ENCODE data around the gene ZDHHC14.

DNA sequence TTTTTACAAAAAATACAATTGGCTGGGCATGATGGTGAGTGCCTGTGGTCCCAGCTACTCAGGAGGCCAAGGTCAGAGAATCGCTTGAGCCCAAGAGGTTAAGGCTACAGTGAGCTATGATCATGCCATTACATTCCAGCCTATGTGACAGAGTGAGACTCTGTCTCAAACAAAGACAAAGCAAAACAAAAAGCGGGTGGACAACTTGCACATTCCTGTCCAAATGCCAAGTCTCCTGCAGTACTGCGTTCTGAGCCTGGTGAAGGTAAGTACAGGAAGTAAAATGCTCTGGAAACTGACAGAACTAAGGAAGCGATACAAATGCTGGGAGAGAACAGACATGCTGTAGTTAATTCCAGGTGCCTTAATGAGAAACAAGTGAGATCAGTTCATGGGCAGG, 37.3 kb upstream of the ZDHHC14 start:
- no peak for TF ChIP-seq POLR2A (IDR thresholded peaks at IDR 0.05)
- TF ChIP-seq, protein P1, sequence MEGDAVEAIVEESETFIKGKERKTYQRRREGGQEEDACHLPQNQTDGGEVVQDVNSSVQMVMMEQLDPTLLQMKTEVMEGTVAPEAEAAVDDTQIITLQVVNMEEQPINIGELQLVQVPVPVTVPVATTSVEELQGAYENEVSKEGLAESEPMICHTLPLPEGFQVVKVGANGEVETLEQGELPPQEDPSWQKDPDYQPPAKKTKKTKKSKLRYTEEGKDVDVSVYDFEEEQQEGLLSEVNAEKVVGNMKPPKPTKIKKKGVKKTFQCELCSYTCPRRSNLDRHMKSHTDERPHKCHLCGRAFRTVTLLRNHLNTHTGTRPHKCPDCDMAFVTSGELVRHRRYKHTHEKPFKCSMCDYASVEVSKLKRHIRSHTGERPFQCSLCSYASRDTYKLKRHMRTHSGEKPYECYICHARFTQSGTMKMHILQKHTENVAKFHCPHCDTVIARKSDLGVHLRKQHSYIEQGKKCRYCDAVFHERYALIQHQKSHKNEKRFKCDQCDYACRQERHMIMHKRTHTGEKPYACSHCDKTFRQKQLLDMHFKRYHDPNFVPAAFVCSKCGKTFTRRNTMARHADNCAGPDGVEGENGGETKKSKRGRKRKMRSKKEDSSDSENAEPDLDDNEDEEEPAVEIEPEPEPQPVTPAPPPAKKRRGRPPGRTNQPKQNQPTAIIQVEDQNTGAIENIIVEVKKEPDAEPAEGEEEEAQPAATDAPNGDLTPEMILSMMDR (IDR thresholded peaks at IDR 0.05), result no peak

Measured in Peyer's patch (tissue), 4 donors.